NCI-H460 (cell line): Measurements from ENCODE around the gene HSD17B7. TPM values are rescaled to one million over a fixed set of nuclear protein-coding genes. Genes with fewer than 3 reads are reported as not detected.
A peak's percentile ranks its signal among the peaks of the same experiment; 100 is the strongest.
"Not testable (repeated sequence)": the region's sequence is repeated elsewhere in the genome, so short reads cannot be mapped to it uniquely, and the experiment has no call there.

Experiments used
- DNase-seq: peaks from one replicate; pipeline ENCODE4 v3.0.0-alpha.2; 2016; ENCODE audit warnings: low read depth; ENCODE audit errors: extremely low read depth
- polyA plus RNA-seq: library from polyadenylated mRNA; depleted of rRNA; stranded (reverse); fragments of >200 nt; gene quantifications from 2 replicates; pipeline ENCODE4 v1.2.3, GENCODE V29; 2014; cell fraction: nucleus; rRNA removed
- total RNA-seq: library from RNA; depleted of rRNA; stranded (reverse); fragments of >200 nt; shearing (Covaris generic); gene quantifications from 2 replicates; pipeline ENCODE4 v1.2.3, GENCODE V29; 2014; rRNA removed

HSD17B7 gene, protein sequence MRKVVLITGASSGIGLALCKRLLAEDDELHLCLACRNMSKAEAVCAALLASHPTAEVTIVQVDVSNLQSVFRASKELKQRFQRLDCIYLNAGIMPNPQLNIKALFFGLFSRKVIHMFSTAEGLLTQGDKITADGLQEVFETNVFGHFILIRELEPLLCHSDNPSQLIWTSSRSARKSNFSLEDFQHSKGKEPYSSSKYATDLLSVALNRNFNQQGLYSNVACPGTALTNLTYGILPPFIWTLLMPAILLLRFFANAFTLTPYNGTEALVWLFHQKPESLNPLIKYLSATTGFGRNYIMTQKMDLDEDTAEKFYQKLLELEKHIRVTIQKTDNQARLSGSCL
- 10.4 and 12.1 TPM in 2 replicates for total RNA-seq
- polyA plus RNA-seq, result 24.5 and 42.7 TPM in 2 replicates

GRCh38 chr1:162790303-162790984, at the start of gene HSD17B7:
Gene HSD17B7, plus strand, starts transcription at chr1:162790702. Its CDS starts 99 bp downstream, at chr1:162790801.
- peak; percentile 75 for DNase-seq

GRCh38 chr1:162740755-162741154, 49.7 kb upstream of the HSD17B7 start:
- no peak for DNase-seq

- no peak for DNase-seq
Observed at GRCh38 chr1:162741574-162741973, 48.9 kb upstream of the HSD17B7 start.

GRCh38 chr1:162746264-162746942, 44.1 kb upstream of the HSD17B7 start:
- DNase-seq, result not testable (repeated sequence)

GRCh38 chr1:162753001-162753658, 37.4 kb upstream of the HSD17B7 start:
- no peak for DNase-seq

GRCh38 chr1:162753998-162754585, 36.4 kb upstream of the HSD17B7 start:
- DNase-seq, result no peak

DNA sequence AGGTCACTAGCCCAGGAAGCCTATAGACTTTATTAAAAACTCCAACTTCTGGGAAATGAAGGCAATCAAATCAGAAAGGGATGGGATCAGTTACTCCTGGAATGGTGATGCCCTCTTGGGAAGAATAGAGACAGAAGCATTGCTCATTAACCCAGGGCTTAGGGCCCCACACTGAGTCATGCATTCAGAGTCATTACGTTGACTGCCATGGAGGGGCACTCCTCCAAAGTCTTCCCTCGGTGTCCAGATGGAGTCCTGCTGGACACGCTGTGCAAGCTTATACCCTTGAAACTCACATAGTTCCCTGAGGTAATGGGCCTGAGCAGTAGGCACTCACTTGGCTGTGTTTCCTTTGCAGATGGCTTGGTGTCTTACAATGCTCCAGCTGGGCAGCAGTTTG, 35.2 kb upstream of the HSD17B7 start:
- no peak for DNase-seq

GRCh38 chr1:162756523-162756922, 34.0 kb upstream of the HSD17B7 start:
- DNase-seq, result no peak

DNA sequence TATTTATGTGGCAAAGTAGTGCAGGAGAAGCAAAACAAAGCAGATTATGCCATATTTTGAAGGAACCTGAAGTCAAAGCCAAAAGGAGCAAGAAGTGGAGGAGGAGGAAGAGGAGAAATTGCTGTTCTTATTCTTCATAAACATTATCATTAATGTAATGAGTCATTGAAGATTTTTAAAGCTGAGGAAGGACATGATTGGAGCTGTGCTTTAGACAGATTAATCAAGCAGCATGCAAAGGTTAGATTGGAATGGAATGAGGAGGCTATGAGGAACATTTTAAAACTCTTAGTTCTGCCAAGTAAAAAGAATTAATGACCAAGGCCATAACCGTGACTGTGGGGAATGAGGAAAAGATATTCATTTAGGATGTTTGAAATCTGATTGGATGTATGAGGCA, 33.0 kb upstream of the HSD17B7 start:
- DNase-seq, result no peak

GRCh38 chr1:162765788-162766187, 24.7 kb upstream of the HSD17B7 start:
- no peak for DNase-seq

GRCh38 chr1:162772571-162773154, 17.8 kb upstream of the HSD17B7 start:
- no peak for DNase-seq

- no peak for DNase-seq
Observed at GRCh38 chr1:162774007-162774406, 16.5 kb upstream of the HSD17B7 start.

- DNase-seq, result no peak
Observed at GRCh38 chr1:162779043-162779442, 11.5 kb upstream of the HSD17B7 start.

- DNase-seq, result no peak
Observed at GRCh38 chr1:162782671-162783070, 7.8 kb upstream of the HSD17B7 start.

DNA sequence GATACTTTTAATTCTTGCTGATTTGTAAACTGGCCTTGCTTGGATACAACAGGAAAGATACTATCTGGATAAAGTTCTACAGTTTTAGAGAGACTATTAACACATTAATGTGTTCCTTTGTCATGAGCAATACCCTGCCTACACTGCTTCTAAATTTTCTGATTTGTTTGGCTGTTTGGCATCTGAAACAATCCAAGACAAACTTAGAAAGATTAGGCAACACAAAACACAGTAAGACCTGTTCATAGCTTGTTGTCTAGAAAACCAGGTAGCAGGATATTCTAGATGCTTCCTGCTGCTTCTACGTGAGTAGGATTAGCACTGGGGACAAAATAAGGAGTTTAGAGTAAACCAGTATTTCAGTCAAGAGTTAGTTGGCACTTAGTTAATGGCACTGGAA, 5.6 kb upstream of the HSD17B7 start:
- not testable (repeated sequence) for DNase-seq

DNA sequence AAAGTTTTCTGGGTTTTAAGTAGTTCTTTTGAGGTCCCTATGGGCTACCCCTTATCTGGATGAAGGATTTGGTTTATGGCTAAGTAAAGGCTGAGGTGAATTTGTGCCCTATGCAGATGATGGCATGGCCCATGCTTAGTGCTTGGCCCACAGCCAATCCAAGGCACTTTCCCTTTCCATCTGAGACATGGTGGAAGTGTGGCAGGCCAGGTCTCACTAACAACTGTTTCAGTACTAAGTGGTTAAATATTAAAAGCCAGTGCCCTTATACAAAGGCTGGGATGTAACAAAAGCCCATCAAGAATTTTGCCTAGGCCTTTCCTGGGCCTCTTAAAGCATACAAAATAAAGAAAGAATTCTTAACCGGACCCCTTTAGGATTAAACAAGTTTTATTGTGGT, 1.7 kb upstream of the HSD17B7 start:
- DNase-seq, result not testable (repeated sequence)

DNA sequence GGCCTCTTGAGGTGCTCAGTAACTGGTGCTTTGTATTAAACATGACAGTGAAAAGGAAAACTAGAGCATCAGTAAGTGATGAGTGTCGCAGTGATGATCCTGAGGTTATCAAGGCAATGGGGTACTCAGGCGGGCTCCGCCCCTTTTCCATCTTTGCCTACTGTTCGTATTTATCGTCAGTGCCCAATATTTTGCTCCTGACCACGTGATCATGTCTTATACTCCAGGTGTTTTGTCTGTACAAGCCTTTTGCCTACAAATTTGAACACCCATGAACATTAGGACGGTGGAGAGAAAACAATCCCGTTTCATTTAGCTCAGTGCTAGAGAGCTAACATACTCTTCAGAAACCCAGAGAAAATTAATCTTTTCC, 469 bp downstream of the HSD17B7 start:
- DNase-seq, result not testable (repeated sequence)

GRCh38 chr1:162794284-162794683, 3.8 kb downstream of the HSD17B7 start:
- DNase-seq, result not testable (repeated sequence)

DNA sequence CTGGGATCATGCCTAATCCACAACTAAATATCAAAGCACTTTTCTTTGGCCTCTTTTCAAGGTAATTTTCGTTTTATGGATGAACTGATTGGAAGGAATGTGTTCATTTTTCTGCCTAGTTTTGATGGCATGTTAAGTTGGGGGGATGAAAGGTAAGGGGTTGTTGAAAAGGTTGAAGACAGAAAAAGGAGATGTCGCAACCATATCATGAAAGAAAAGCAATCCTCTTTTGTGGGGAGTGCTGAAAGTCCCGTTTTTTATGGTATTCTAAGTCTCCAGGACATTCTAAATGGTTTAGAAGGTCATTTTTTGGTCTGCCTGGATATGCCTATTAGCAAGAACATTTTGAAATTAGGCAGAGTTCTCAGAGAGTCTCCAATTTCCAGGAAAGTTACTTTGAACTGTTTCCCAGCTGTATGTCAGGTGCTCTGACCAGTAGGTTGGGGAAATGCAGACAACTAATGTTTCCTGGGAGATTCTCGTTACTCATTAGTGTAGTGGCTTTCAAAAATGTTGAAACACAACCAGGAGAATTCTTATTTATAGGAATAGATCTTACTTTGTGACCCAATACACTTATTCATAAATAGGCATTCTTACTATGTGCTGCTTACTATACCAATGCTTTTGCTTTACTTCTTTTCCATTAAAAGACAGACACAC, 6.2 kb downstream of the HSD17B7 start:
- not testable (repeated sequence) for DNase-seq
